ENCODE results near the gene PARD6B.

DNA sequence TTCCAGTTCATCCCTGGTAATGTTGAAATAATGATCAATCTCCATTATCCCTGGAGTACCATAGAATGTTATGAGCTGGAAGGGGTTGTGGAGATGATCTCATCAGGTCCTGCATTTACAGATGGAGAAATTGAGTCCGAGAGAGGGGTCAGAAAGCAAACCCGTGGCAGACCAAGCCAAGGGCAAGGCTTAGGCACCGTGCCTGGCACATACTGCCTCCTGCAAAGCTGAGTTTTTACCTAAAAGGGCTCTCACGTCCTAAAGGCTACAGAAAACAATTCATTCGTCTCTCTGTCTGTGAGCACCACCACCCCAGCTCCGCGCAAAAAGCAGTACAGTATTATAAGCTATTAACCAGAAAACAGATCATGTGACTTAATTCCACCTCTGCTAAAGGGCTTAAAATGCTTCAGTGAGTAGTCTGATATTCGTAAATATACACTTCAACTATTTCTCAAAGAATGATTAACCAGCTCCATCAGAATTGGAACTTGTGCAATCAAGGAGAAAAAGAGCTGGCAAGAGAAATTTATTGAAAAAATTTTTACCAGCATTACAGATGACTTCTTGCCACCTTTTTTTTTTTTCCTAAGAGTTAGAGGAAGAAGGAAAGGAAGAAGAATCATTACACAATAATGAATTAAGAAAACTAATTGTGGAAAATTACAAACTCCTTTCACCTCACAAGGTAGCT is 3.4 kb upstream of the PARD6B start:
- TF ChIP-seq, protein P1, sequence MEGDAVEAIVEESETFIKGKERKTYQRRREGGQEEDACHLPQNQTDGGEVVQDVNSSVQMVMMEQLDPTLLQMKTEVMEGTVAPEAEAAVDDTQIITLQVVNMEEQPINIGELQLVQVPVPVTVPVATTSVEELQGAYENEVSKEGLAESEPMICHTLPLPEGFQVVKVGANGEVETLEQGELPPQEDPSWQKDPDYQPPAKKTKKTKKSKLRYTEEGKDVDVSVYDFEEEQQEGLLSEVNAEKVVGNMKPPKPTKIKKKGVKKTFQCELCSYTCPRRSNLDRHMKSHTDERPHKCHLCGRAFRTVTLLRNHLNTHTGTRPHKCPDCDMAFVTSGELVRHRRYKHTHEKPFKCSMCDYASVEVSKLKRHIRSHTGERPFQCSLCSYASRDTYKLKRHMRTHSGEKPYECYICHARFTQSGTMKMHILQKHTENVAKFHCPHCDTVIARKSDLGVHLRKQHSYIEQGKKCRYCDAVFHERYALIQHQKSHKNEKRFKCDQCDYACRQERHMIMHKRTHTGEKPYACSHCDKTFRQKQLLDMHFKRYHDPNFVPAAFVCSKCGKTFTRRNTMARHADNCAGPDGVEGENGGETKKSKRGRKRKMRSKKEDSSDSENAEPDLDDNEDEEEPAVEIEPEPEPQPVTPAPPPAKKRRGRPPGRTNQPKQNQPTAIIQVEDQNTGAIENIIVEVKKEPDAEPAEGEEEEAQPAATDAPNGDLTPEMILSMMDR (IDR thresholded peaks at IDR 0.05 in 8 of 11, conservative IDR thresholded peaks at IDR 0.05 in 3 of 11), result no peak
- no peak for TF ChIP-seq POLR2AphosphoS5 (IDR thresholded peaks at IDR 0.05)
- TF ChIP-seq POLR2A (IDR thresholded peaks at IDR 0.05), result no peak

Measured in spleen (tissue), 7 donors.